Right lobe of liver (tissue), 6 donors: ENCODE measurements around the gene HS3ST3B1. TPM values are rescaled to one million over a fixed set of nuclear protein-coding genes. Genes with fewer than 3 reads are reported as not detected.

Experiments used
- ATAC-seq, 4 donors: fragments of 200-7000 bp; cut with Tn5 transposase; one replicate each; pipeline ENCODE4 v1.9.1; 2020; ENCODE audit warnings: mild to moderate bottlenecking in 4 of 4, moderate library complexity in 4 of 4
- DNase-seq, 3 donors: peaks; one replicate each; pipeline ENCODE4 v3.0.0-alpha.2; 2020
- H3K27ac ChIP-seq, 3 donors: fragments of 200-600 bp; one replicate each; pipeline ENCODE4 v1.8.0; 2022
- H3K27me3 ChIP-seq, 2 donors: fragments of 200-600 bp; one replicate each; pipeline ENCODE4 v1.8.0; 2022
- H3K36me3 ChIP-seq, 4 donors: fragments of 200-600 bp; sonication (generic) in 1 of 4; one replicate each; pipeline versions ENCODE4 v1.5.1 to v1.8.0; 2017 to 2022; ENCODE audit warnings: control low read depth in 1 of 4
- H3K4me1 ChIP-seq, 4 donors: fragments of 200-600 bp; sonication (generic) in 1 of 4; one replicate each; pipeline versions ENCODE4 v1.5.1 to v1.8.0; 2017 to 2022; ENCODE audit warnings: control low read depth in 1 of 4
- H3K4me3 ChIP-seq, 3 donors: fragments of 200-600 bp; one replicate each; pipeline ENCODE4 v1.8.0; 2022
- H3K9me3 ChIP-seq, 4 donors: fragments of 200-600 bp; sonication (generic) in 1 of 4; one replicate each; pipeline versions ENCODE4 v1.5.1 to v1.8.0; 2017 to 2022; ENCODE audit warnings: control low read depth in 1 of 4
- POLR2A ChIP-seq: fragments of 450-650 bp; IDR thresholded peaks from one replicate; pipeline ENCODE4 v1.6.1; 2017; ENCODE audit warnings: antibody characterized with exemption, mild to moderate bottlenecking
- WGBS: methylation state at CpG from one replicate; pipeline ENCODE4 v1.1.6; 2018; ENCODE audit warnings: low coverage, low lambda C conversion rate; ENCODE audit not compliant: insufficient coverage; ENCODE audit errors: missing lambda C conversion rate; 5-methylcytosine and 5-hydroxymethylcytosine counted together
- intact Hi-C, 2 donors: fragments of 100-400 bp; cut with DNase I; formaldehyde crosslinking; loops; one replicate each; pipeline versions ENCODE4 v1.11.2 to v1.14.1; 2022
- total RNA-seq, 6 experiments: library from RNA; depleted of rRNA in 2 of 6; stranded (reverse); fragments of >200 nt in 2 of 6; fragmentation: NEBNext Ultra II Directional in 3 of 6; extraction: Animal tissue kit (Norgen Biotek cat#: 25700) in 3 of 6; gene quantifications; one replicate each; pipeline versions ENCODE4 v1.1.0 to v1.2.4, GENCODE V29; 2016 to 2023
- TF ChIP-seq, protein P1 (sequence below), 4 donors: fragments of 200-600 bp in 3 of 4; fragments of 450-650 bp in 1 of 4; IDR thresholded peaks; one replicate each; pipeline versions ENCODE4 v1.5.1 to v1.8.0; 2016 to 2022; ENCODE audit warnings: antibody characterized with exemption in 4 of 4, mild to moderate bottlenecking in 2 of 4
- donor health status: DM: no; HTN: yes; CAD: no.
- donor health status: DM: no; HTN: no; CAD: no.
- donor health status: DM: no; HTN: no; CAD: no.
- donor health status: DM: no; HTN: yes; CAD: no.
- donor health status: DM: no; HTN: yes; CAD: no.

HS3ST3B1 gene
- total RNA-seq, 6 experiments from 2014 or later: 22.5 to 36.6 (median 28.2) TPM

- 70% methylated on average over 1 of the region's 2 CpGs for WGBS
- intact Hi-C loops: no loop called here
- Histone ChIP-seq H3K4me3 (no peak overlapping the region), H3K36me3 (peaks cover 0 to 8% (median 2%) of the 10 kb centered on the region in 4 donors), H3K27ac (peak overlapping the region in 2 of 3 donors; percentile 26 to 43), H3K4me1 (peaks cover 0 to 3% (median 0%) of the 10 kb centered on the region in 4 donors), H3K9me3 (no peaks in the 10 kb centered on the region), H3K27me3 (no peaks in the 10 kb centered on the region)
- ATAC-seq: peak in 3 of 4 donors; percentile 15 to 31 (median 23)
- DNase-seq: no peak
- TF ChIP-seq, protein P1, sequence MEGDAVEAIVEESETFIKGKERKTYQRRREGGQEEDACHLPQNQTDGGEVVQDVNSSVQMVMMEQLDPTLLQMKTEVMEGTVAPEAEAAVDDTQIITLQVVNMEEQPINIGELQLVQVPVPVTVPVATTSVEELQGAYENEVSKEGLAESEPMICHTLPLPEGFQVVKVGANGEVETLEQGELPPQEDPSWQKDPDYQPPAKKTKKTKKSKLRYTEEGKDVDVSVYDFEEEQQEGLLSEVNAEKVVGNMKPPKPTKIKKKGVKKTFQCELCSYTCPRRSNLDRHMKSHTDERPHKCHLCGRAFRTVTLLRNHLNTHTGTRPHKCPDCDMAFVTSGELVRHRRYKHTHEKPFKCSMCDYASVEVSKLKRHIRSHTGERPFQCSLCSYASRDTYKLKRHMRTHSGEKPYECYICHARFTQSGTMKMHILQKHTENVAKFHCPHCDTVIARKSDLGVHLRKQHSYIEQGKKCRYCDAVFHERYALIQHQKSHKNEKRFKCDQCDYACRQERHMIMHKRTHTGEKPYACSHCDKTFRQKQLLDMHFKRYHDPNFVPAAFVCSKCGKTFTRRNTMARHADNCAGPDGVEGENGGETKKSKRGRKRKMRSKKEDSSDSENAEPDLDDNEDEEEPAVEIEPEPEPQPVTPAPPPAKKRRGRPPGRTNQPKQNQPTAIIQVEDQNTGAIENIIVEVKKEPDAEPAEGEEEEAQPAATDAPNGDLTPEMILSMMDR (IDR thresholded peaks at IDR 0.05): no peak
- no peak for TF ChIP-seq POLR2A
Observed at GRCh38 chr17:14352136-14352535, 51.3 kb downstream of the HS3ST3B1 start.

- ATAC-seq (no peak), DNase-seq (no peak)
- intact Hi-C loops: no loop called here
- H3K4me3 ChIP-seq: no peak overlapping the region
- H3K4me1 ChIP-seq: peaks cover 0 to 8% (median 5%) of the 10 kb centered on the region in 4 donors
- peaks cover 0 to 3% (median 0%) of the 10 kb centered on the region in 4 donors for H3K36me3 ChIP-seq
- TF ChIP-seq, protein P1 (IDR thresholded peaks at IDR 0.05): no peak
- TF ChIP-seq POLR2A: no peak
- WGBS: 72% methylated on average over 4 of the region's 5 CpGs
- H3K27ac ChIP-seq: peak overlapping the region in 1 of 3 donors; percentile 43
- no peaks in the 10 kb centered on the region for H3K9me3 ChIP-seq
- no peaks in the 10 kb centered on the region for H3K27me3 ChIP-seq
Observed at GRCh38 chr17:14353861-14354474, 53.1 kb downstream of the HS3ST3B1 start.

GRCh38 chr17:14354807-14355206 is 53.9 kb downstream of the HS3ST3B1 start:
- no peak for ATAC-seq
- intact Hi-C loops: no loop called here
- H3K27me3 ChIP-seq: no peaks in the 10 kb centered on the region
- peaks cover 0 to 16% (median 11%) of the 10 kb centered on the region in 4 donors for H3K4me1 ChIP-seq
- no peak for DNase-seq
- H3K9me3 ChIP-seq: no peaks in the 10 kb centered on the region
- WGBS: 86% methylated on average over 2 of the region's 2 CpGs
- TF ChIP-seq, protein P1 (IDR thresholded peaks at IDR 0.05): no peak
- TF ChIP-seq POLR2A: no peak
- H3K27ac ChIP-seq: no peak overlapping the region
- peaks cover 0 to 3% (median 0%) of the 10 kb centered on the region in 4 donors for H3K36me3 ChIP-seq
- no peak overlapping the region for H3K4me3 ChIP-seq

- no peak overlapping the region for H3K27ac ChIP-seq
- no peaks in the 10 kb centered on the region for H3K9me3 ChIP-seq
- H3K4me3 ChIP-seq: no peak overlapping the region
- TF ChIP-seq, protein P1 (IDR thresholded peaks at IDR 0.05): no peak
- no peak for TF ChIP-seq POLR2A
- intact Hi-C loops: no loop called here
- H3K27me3 ChIP-seq: no peaks in the 10 kb centered on the region
- DNase-seq: no peak
- H3K36me3 ChIP-seq: no peaks in the 10 kb centered on the region
- H3K4me1 ChIP-seq: peaks cover 0 to 22% (median 13%) of the 10 kb centered on the region in 4 donors
- no peak for ATAC-seq
Observed at GRCh38 chr17:14355556-14355955, 54.7 kb downstream of the HS3ST3B1 start.
